ENCODE data around the gene CHDH. TPM values are rescaled to one million over a fixed set of nuclear protein-coding genes. Genes with fewer than 3 reads are reported as not detected.

Gene CHDH
- total RNA-seq, 2 experiments from 2014 or later = 0.03 to 2.3 TPM

DNA sequence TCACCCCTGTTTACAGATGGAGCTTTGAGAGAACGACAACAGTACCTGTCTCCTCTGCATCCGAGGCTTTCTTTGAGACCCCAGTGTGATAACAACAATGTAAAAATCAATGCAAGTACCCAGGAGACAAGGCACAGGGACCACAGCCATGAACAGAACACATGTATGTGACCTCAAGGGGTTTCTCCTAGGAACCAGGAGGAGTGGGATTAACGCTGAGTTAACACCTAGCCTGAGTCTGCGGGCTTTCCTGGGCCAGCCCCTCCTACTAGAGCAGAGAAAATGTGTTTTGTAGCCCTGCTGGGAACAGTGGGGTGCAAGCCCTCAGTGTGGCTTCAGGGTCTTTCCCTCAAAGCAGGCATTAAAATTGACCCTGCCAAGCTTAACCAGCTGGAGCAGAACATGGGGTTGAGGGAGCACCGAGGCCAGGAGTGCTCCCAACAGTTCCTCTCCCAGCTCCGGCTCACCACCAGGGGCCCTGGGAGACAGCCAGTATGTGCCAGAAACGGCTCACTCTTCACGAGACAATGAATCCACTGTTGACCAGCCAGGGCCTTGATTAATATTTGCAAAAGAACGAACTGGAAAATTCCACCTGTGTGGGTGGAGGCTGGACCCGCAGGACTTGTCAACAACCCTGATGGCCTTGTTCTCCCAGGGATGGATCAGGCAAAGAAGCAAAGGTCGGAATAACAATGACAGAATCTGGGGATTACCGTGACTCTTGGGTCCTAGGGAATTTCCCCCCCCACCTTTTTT, 3.6 kb downstream of the CHDH start:
- H3K4me2 ChIP-seq (ENCODE audit: low read length) = no peak overlapping the region

DNA sequence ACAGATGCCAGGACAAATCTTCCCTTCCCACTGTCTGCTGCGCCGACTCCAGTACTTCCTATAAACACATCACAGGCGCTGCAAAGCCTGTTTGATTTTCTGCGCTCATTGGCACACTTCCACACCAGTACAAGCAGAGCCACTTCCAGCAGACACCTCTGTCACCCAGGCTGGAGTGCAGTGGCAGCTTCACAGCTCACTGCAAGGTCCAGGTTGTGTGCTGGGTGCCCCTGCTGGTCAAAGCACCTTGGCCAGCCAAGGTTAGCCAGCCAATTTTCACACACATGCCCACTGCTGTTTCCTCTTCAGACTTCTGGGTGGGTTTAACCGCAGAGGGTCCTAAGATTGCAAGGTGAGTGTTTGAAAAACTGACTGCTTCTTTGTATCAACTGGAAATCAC, 4.9 kb downstream of the CHDH start:
- no peaks in the 10 kb centered on the region for H3K9me2 ChIP-seq (ENCODE audit: insufficient read depth, low read length)
- TF ChIP-seq, protein P1, sequence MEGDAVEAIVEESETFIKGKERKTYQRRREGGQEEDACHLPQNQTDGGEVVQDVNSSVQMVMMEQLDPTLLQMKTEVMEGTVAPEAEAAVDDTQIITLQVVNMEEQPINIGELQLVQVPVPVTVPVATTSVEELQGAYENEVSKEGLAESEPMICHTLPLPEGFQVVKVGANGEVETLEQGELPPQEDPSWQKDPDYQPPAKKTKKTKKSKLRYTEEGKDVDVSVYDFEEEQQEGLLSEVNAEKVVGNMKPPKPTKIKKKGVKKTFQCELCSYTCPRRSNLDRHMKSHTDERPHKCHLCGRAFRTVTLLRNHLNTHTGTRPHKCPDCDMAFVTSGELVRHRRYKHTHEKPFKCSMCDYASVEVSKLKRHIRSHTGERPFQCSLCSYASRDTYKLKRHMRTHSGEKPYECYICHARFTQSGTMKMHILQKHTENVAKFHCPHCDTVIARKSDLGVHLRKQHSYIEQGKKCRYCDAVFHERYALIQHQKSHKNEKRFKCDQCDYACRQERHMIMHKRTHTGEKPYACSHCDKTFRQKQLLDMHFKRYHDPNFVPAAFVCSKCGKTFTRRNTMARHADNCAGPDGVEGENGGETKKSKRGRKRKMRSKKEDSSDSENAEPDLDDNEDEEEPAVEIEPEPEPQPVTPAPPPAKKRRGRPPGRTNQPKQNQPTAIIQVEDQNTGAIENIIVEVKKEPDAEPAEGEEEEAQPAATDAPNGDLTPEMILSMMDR (conservative IDR thresholded peaks at IDR 0.05; ENCODE audit: low read length) = no peak
- no peak for TF ChIP-seq EZH2phosphoT487 (IDR thresholded peaks at IDR 0.05; ENCODE audit: borderline replicate concordance, low read depth, low read length)
- H3K36me3 ChIP-seq (ENCODE audit: insufficient read depth, low read length) = no peaks in the 10 kb centered on the region
- no peak overlapping the region for H3K4me3 ChIP-seq (ENCODE audit: low read depth, low read length, poor library complexity, severe bottlenecking)
- no TSS peak for BruUV-seq (replicated peaks)
- H2AFZ ChIP-seq (ENCODE audit: low read length) = no peak overlapping the region
- POLR2A ChIA-PET = no interaction called here
- H3K9me3 ChIP-seq (ENCODE audit: low read length) = no peaks in the 10 kb centered on the region
- no peaks in the 10 kb centered on the region for H4K20me1 ChIP-seq (ENCODE audit: insufficient read depth, low read length)
- no peaks in the 10 kb centered on the region for H3K79me2 ChIP-seq (ENCODE audit: insufficient read depth, low read depth, low read length)
- DNase-seq (ENCODE audit: low spot score) = no peak
- CTCF ChIA-PET (ENCODE audit: unreplicated experiment) = no interaction called here
- H3K27ac ChIP-seq (ENCODE audit: low read depth, low read length, poor library complexity, severe bottlenecking) = no peak overlapping the region
- peaks cover 15% of the 10 kb centered on the region for H3K4me1 ChIP-seq (ENCODE audit: insufficient read depth, low read length, poor library complexity, severe bottlenecking)
- intact Hi-C loops (cut with micrococcal nuclease; ENCODE audit: unreplicated experiment) = loop anchor here (5.0 kb wide), 1 partner anchor 94 kb away; no protein-coding TSS in a partner anchor
- no peak overlapping the region for H3K4me2 ChIP-seq (ENCODE audit: low read length)

More for the DNA sequence above, 3.6 kb downstream of the CHDH start:
- Histone ChIP-seq H3K4me3 (ENCODE audit: low read depth, low read length, poor library complexity, severe bottlenecking) (no peak overlapping the region), H3K9me2 (ENCODE audit: insufficient read depth, low read length) (no peaks in the 10 kb centered on the region), H3K27ac (ENCODE audit: low read depth, low read length, poor library complexity, severe bottlenecking) (no peak overlapping the region), H3K4me1 (ENCODE audit: insufficient read depth, low read length, poor library complexity, severe bottlenecking) (peaks cover 15% of the 10 kb centered on the region), H2AFZ (ENCODE audit: low read length) (no peak overlapping the region), H4K20me1 (ENCODE audit: insufficient read depth, low read length) (no peaks in the 10 kb centered on the region), H3K36me3 (ENCODE audit: insufficient read depth, low read length) (no peaks in the 10 kb centered on the region), H3K79me2 (ENCODE audit: insufficient read depth, low read depth, low read length) (no peaks in the 10 kb centered on the region), H3K9me3 (ENCODE audit: low read length) (no peaks in the 10 kb centered on the region)
- ChIA-PET POLR2A (interaction anchor here (0.6 kb wide), 1 partner anchor 142 kb away, joined by 3 read pairs; no protein-coding TSS in a partner anchor), CTCF (ENCODE audit: unreplicated experiment) (no interaction called here)
- DNase-seq (ENCODE audit: low spot score) = no peak
- TF ChIP-seq EZH2phosphoT487 (IDR thresholded peaks at IDR 0.05; ENCODE audit: borderline replicate concordance, low read depth, low read length) = no peak
- TF ChIP-seq, protein P1 (conservative IDR thresholded peaks at IDR 0.05; ENCODE audit: low read length) = no peak
- no TSS peak for BruUV-seq (replicated peaks)
- intact Hi-C loops (cut with micrococcal nuclease; ENCODE audit: unreplicated experiment) = loop anchor here (5.0 kb wide), 1 partner anchor 95 kb away; no protein-coding TSS in a partner anchor

DNA sequence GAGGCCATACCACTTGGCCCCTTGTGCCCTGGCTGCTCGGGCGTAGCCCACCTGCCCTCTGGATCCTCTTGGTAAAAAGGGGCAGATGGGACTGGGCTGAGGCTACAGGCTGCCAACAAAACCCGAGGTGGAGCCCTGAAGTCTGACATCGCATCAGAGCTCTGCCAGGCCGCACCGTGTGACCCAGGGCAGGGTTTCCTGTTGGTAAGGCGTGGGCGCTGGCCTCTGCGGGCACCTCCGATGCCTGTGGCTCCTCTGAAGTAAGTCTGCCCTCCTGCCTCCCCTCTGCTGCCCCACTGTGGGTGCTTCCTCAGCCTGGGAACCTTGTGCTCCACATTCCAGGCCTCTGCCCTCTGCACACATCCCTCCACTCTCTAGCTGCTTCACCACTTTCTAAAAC, 8.9 kb downstream of the CHDH start:
- no TSS peak for BruUV-seq (replicated peaks)
- Histone ChIP-seq H3K4me3 (ENCODE audit: low read depth, low read length, poor library complexity, severe bottlenecking) (no peak overlapping the region), H3K27ac (ENCODE audit: low read depth, low read length, poor library complexity, severe bottlenecking) (no peak overlapping the region), H3K9me3 (ENCODE audit: low read length) (no peaks in the 10 kb centered on the region), H2AFZ (ENCODE audit: low read length) (no peak overlapping the region), H3K79me2 (ENCODE audit: insufficient read depth, low read depth, low read length) (no peaks in the 10 kb centered on the region), H4K20me1 (ENCODE audit: insufficient read depth, low read length) (no peaks in the 10 kb centered on the region), H3K4me1 (ENCODE audit: insufficient read depth, low read length, poor library complexity, severe bottlenecking) (no peaks in the 10 kb centered on the region), H3K36me3 (ENCODE audit: insufficient read depth, low read length) (no peaks in the 10 kb centered on the region), H3K4me2 (ENCODE audit: low read length) (no peak overlapping the region), H3K9me2 (ENCODE audit: insufficient read depth, low read length) (no peaks in the 10 kb centered on the region)
- no peak for DNase-seq (ENCODE audit: low spot score)
- TF ChIP-seq EZH2phosphoT487 (IDR thresholded peaks at IDR 0.05; ENCODE audit: borderline replicate concordance, low read depth, low read length) = no peak
- TF ChIP-seq, protein P1 (conservative IDR thresholded peaks at IDR 0.05; ENCODE audit: low read length) = no peak
- POLR2A ChIA-PET = no interaction called here
- intact Hi-C loops (cut with micrococcal nuclease; ENCODE audit: unreplicated experiment) = no loop called here
- CTCF ChIA-PET (ENCODE audit: unreplicated experiment) = no interaction called here
